ENCODE results near the gene LRRK2. TPM values are rescaled to one million over a fixed set of nuclear protein-coding genes. Genes with fewer than 3 reads are reported as not detected.

LRRK2 gene
- total RNA-seq, 1 donor from 2014 or later = 2.1 TPM

- no peaks in the 10 kb centered on the region for H3K4me1 Mint-ChIP-seq
- no peak for TF ChIP-seq CTCF (conservative IDR thresholded peaks at IDR 0.05)
- H3K36me3 Mint-ChIP-seq (ENCODE audit: low read depth) = peaks cover 6% of the 10 kb centered on the region
- no peak for DNase-seq (ENCODE audit: low read depth, low spot score)
- no peak overlapping the region for H3K4me3 Mint-ChIP-seq
- H3K27me3 Mint-ChIP-seq (ENCODE audit: low read depth) = no peaks in the 10 kb centered on the region
- H3K9me3 Mint-ChIP-seq = peaks cover 11% of the 10 kb centered on the region
- no peak overlapping the region for H3K27ac Mint-ChIP-seq (ENCODE audit: unreplicated experiment)
Measured at GRCh38 chr12:40183715-40184114, 41.1 kb upstream of the LRRK2 start.

DNA sequence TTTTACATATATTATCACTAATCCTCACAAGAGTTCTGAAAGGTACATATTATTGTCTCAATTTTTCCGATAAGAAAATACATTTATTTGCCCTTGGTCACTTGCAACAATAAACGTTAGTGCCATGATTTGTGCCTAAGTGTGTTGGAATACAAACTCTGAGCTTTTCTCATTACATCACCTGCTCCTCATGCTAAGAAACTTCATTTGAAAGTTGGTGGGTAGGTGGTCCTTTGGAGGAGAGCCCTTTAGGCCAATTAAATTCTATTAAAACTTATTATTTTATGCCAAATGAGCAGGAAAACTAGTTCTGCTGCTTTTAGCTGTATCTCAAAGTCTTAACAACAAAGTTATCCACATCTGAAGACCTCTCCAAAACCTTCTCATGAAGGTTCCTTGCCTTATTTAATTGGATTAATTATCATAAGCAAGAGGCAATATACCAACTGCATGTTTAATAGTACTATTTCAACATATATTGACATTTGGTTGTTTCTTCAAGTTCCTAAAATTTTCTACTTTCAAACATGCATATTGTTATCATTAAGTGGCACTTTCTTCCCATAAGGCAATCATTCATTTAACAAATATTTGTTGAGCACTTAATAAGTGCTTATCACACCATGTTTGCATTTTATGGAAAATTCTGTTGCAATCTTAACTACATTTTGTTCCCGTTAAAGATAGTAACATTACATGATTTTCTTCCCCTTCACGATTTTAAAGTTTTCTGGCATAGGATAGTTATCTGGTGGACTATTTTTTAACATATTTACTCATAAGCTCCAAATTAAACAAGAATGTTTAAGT lies 40.1 kb upstream of the LRRK2 start:
- no peak overlapping the region for H3K4me3 Mint-ChIP-seq
- no peaks in the 10 kb centered on the region for H3K27me3 Mint-ChIP-seq (ENCODE audit: low read depth)
- no peak overlapping the region for H3K27ac Mint-ChIP-seq (ENCODE audit: unreplicated experiment)
- peaks cover 9% of the 10 kb centered on the region for H3K9me3 Mint-ChIP-seq
- no peak for TF ChIP-seq CTCF (conservative IDR thresholded peaks at IDR 0.05)
- no peak for DNase-seq (ENCODE audit: low read depth, low spot score)
- H3K36me3 Mint-ChIP-seq (ENCODE audit: low read depth) = peaks cover 6% of the 10 kb centered on the region
- H3K4me1 Mint-ChIP-seq = no peaks in the 10 kb centered on the region

GRCh38 chr12:40185303-40185693 lies 39.5 kb upstream of the LRRK2 start:
- no peaks in the 10 kb centered on the region for H3K4me1 Mint-ChIP-seq
- H3K4me3 Mint-ChIP-seq = no peak overlapping the region
- no peak for DNase-seq (ENCODE audit: low read depth, low spot score)
- TF ChIP-seq CTCF (conservative IDR thresholded peaks at IDR 0.05) = no peak
- peaks cover 6% of the 10 kb centered on the region for H3K36me3 Mint-ChIP-seq (ENCODE audit: low read depth)
- no peaks in the 10 kb centered on the region for H3K27me3 Mint-ChIP-seq (ENCODE audit: low read depth)
- peaks cover 6% of the 10 kb centered on the region for H3K9me3 Mint-ChIP-seq
- H3K27ac Mint-ChIP-seq (ENCODE audit: unreplicated experiment) = no peak overlapping the region

GRCh38 chr12:40188558-40189320 lies 36.1 kb upstream of the LRRK2 start:
- Mint-ChIP-seq H3K27me3 (ENCODE audit: low read depth) (no peaks in the 10 kb centered on the region), H3K9me3 (peaks cover 5% of the 10 kb centered on the region), H3K27ac (ENCODE audit: unreplicated experiment) (no peak overlapping the region), H3K4me1 (no peaks in the 10 kb centered on the region), H3K4me3 (no peak overlapping the region), H3K36me3 (ENCODE audit: low read depth) (peaks cover 6% of the 10 kb centered on the region)
- no peak for DNase-seq (ENCODE audit: low read depth, low spot score)
- TF ChIP-seq CTCF (conservative IDR thresholded peaks at IDR 0.05) = no peak

DNA sequence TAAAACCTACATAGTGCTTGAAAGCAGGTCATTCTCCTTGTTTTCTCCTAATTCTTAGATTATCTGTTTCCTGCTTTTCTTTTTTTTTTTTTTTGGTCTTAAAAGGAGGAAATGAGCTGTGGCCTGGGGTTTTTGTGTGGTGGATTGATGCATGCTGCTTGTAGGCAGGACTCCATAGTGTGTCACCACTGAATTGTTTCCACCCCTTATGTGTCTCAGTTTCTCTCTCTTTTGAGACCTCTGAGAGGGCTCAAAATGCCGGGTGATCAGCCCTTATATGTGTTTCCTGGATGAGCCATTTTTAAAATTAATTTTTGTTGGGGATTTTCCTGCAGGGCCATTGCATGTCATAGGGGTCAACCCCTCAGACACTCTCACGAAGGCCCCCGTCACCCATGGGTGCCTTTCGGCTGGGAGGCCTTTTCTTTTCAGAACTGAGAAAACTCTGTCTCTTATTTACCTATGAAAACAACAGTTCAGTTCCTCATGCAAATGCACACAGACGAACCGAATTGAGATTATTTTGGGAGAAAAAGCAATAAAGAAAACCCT lies 32.0 kb upstream of the LRRK2 start:
- no peaks in the 10 kb centered on the region for H3K27me3 Mint-ChIP-seq (ENCODE audit: low read depth)

More for the DNA sequence above, 32.0 kb upstream of the LRRK2 start:
- TF ChIP-seq CTCF (conservative IDR thresholded peaks at IDR 0.05) = no peak
- Mint-ChIP-seq H3K4me3 (no peak overlapping the region), H3K4me1 (no peaks in the 10 kb centered on the region), H3K9me3 (peaks cover 3% of the 10 kb centered on the region), H3K36me3 (ENCODE audit: low read depth) (peaks cover 3% of the 10 kb centered on the region), H3K27ac (ENCODE audit: unreplicated experiment) (no peak overlapping the region)
- DNase-seq (ENCODE audit: low read depth, low spot score) = no peak

All from neural crest cell (in vitro differentiated cells).